Stomach (tissue), 9 donors: ENCODE results near the gene METAP1. TPM values are rescaled to one million over a fixed set of nuclear protein-coding genes. Genes with fewer than 3 reads are reported as not detected.

ENCODE experiments used
- DNase-seq, 2 donors: peaks; one replicate each; pipeline versions ENCODE4 v3.0.0 to v3.0.0-alpha.2; 2013 to 2019
- H3K27ac ChIP-seq, 5 donors: fragments of 200-600 bp in 4 of 5; sonication (generic) in 4 of 5; one replicate each; pipeline ENCODE4 v1.5.1; 2013 to 2019; ENCODE audit warnings: mild to moderate bottlenecking in 1 of 5, moderate library complexity in 1 of 5
- H3K27me3 ChIP-seq, 3 donors: fragments of 200-600 bp; sonication (generic); one replicate each; pipeline ENCODE4 v1.5.1; 2017 to 2019; ENCODE audit warnings: mixed run types in 1 of 3
- H3K36me3 ChIP-seq, 4 donors: fragments of 200-600 bp; sonication (generic); 1 replicate in 3 of 4; 2 replicates in 1 of 4; pipeline ENCODE4 v1.5.1; 2016 to 2019
- H3K4me1 ChIP-seq, 4 donors: fragments of 200-600 bp; sonication (generic); one replicate each; pipeline ENCODE4 v1.5.1; 2016 to 2019
- H3K4me3 ChIP-seq, 4 donors: fragments of 200-600 bp; sonication (generic) in 3 of 4; one replicate each; pipeline ENCODE4 v1.5.1; 2016 to 2019; ENCODE audit warnings: mild to moderate bottlenecking in 1 of 4
- H3K9me3 ChIP-seq, 4 donors: fragments of 200-600 bp; sonication (generic); one replicate each; pipeline ENCODE4 v1.5.1; 2016 to 2019
- EP300 ChIP-seq: sonication (generic); formaldehyde crosslinking; IDR thresholded peaks from one replicate; pipeline ENCODE4 v1.6.1; 2017; ENCODE audit warnings: antibody characterized with exemption
- POLR2A ChIP-seq, 4 donors: fragments of 450-650 bp; IDR thresholded peaks; one replicate each; pipeline ENCODE4 v1.6.1; 2016; ENCODE audit warnings: antibody characterized with exemption in 4 of 4, control low read depth in 2 of 4, mild to moderate bottlenecking in 1 of 4, moderate library complexity in 1 of 4
- POLR2AphosphoS5 ChIP-seq, 3 donors: sonication (generic); formaldehyde crosslinking; IDR thresholded peaks; one replicate each; pipeline ENCODE4 v1.6.1; 2016; ENCODE audit warnings: antibody characterized with exemption in 3 of 3
- WGBS, 5 donors: extraction: QIAGEN DNeasy Blood & Tissue Kit in 3 of 5; methylation state at CpG; one replicate each; pipeline versions ENCODE4 v1.1.5 to v1.1.7; 2013 to 2018; 5-methylcytosine and 5-hydroxymethylcytosine counted together
- intact Hi-C: fragments of 100-400 bp; cut with DNase I; formaldehyde crosslinking; loops from one replicate; pipeline ENCODE4 v1.15.1; 2023; ENCODE audit warnings: low total_unique reads
- polyA plus RNA-seq, 3 donors: library from polyadenylated mRNA; stranded (reverse); fragments of 200-250 nt; gene quantifications; one replicate each; pipeline ENCODE4 v1.2.3, GENCODE V29; 2013
- total RNA-seq, 5 donors: library from RNA; depleted of rRNA; stranded (reverse); fragments of >200 nt; gene quantifications; one replicate each; pipeline versions ENCODE4 v1.1.0 to v1.2.3, GENCODE V29; 2014 to 2016
- TF ChIP-seq, protein P1 (sequence below), 7 experiments: fragments of 450-650 bp in 4 of 7; fragments of 200-600 bp in 3 of 7; sonication (generic) in 3 of 7; IDR thresholded peaks; one replicate each; pipeline ENCODE4 v1.5.1; 2016 to 2019; ENCODE audit warnings: antibody characterized with exemption in 7 of 7, control low read depth in 2 of 7, mild to moderate bottlenecking in 1 of 7
- donor health status: healthy with polysubstance abuse.
- donor health status: Bipolar disorder and iron deficiency.
- donor health status: healthy.

METAP1 gene
- total and polyA plus RNA-seq, 8 donors, result 1.8 to 64.3 (median 32.3) TPM

DNA sequence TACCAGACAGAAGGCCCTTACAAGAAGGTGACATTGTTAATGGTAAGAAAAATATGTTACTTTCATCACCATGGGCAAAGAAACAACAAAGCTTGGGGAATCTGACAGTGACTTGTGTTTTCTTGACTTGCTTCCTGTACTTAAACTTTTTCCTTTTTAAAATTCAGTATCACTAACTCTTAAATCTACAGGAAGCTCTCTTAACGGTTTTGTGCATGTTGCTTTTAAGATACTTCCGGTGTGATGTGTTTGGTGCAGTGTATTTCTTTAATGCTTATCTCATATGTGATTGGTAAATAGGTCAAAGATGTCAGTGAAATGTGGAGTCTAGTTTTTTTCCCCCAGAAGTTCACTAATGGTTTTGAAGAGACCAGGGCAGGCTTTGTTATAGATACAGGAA lies 47.8 kb downstream of the METAP1 start:
- no peaks in the 10 kb centered on the region for H3K27me3 ChIP-seq
- no peak overlapping the region for H3K27ac ChIP-seq
- no peak overlapping the region for H3K4me3 ChIP-seq
- peaks cover 0 to 52% (median 45%) of the 10 kb centered on the region in 4 donors for H3K36me3 ChIP-seq
- peak in 1 of 2 donors; percentile 30 for DNase-seq
- WGBS, 5 donors, result 53 to 63% (median 56%) methylated on average over 2 of the region's 2 CpGs
- H3K9me3 ChIP-seq, result peaks cover 0 to under 1% (median 0%) of the 10 kb centered on the region in 4 donors
- intact Hi-C loops, result no loop called here
- no peaks in the 10 kb centered on the region for H3K4me1 ChIP-seq
- TF ChIP-seq POLR2A (IDR thresholded peaks at IDR 0.05), result no peak
- no peak for TF ChIP-seq EP300
- TF ChIP-seq POLR2AphosphoS5 (IDR thresholded peaks at IDR 0.05), result no peak
- TF ChIP-seq, protein P1, sequence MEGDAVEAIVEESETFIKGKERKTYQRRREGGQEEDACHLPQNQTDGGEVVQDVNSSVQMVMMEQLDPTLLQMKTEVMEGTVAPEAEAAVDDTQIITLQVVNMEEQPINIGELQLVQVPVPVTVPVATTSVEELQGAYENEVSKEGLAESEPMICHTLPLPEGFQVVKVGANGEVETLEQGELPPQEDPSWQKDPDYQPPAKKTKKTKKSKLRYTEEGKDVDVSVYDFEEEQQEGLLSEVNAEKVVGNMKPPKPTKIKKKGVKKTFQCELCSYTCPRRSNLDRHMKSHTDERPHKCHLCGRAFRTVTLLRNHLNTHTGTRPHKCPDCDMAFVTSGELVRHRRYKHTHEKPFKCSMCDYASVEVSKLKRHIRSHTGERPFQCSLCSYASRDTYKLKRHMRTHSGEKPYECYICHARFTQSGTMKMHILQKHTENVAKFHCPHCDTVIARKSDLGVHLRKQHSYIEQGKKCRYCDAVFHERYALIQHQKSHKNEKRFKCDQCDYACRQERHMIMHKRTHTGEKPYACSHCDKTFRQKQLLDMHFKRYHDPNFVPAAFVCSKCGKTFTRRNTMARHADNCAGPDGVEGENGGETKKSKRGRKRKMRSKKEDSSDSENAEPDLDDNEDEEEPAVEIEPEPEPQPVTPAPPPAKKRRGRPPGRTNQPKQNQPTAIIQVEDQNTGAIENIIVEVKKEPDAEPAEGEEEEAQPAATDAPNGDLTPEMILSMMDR (IDR thresholded peaks at IDR 0.05), result no peak

DNA sequence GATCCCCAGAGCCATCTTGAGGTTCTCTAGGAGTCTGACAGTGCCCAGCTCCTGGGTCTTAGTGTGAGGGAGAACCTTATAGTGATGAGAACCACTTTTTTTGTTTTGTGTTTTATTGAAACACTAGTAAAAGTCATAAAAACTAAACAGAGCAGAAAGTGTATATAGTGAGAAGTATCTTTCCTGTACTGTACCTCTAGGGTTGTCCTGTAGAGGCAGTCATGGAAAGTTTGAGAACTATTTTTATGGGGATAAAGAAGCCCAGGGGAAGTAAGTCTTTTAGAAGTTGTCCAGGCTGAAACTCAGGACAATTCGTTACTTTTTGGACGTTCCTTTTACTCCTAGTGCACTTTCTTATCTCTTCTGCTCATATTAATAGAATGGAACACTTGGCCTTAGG lies 52.2 kb downstream of the METAP1 start:
- Histone ChIP-seq H3K4me3 (no peak overlapping the region), H3K9me3 (no peaks in the 10 kb centered on the region), H3K27me3 (no peaks in the 10 kb centered on the region), H3K4me1 (no peaks in the 10 kb centered on the region), H3K27ac (no peak overlapping the region), H3K36me3 (peaks cover 10 to 77% (median 76%) of the 10 kb centered on the region in 4 donors)
- intact Hi-C loops, result no loop called here
- WGBS, 5 donors, result 82 to 92% (median 90%) methylated on average over 2 of the region's 2 CpGs
- no peak for DNase-seq
- no peak for TF ChIP-seq POLR2AphosphoS5 (IDR thresholded peaks at IDR 0.05)
- TF ChIP-seq POLR2A (IDR thresholded peaks at IDR 0.05), result no peak
- no peak for TF ChIP-seq EP300
- TF ChIP-seq, protein P1 (IDR thresholded peaks at IDR 0.05), result no peak

DNA sequence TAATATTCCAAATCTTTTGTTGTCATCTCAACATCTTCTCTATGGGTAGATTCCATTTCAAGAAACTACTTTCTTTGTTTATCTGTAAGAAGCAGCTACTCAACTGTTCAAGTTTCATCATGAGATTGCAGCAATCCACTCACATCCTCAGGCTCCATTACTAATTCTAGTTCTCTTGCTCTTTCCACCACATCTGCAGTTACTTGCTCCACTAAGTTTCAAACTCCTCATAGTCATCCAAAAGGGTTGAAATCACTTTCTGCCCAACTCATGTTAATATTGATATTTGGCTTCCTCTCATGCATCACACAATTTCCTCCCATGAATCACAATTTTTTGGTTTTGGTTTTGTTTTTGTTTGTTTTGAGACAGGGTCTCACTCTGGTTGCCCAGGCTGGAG lies 57.4 kb downstream of the METAP1 start:
- H3K36me3 ChIP-seq, result peaks cover 11 to 71% (median 61%) of the 10 kb centered on the region in 4 donors
- H3K9me3 ChIP-seq, result no peaks in the 10 kb centered on the region
- no peak for DNase-seq
- no peak for TF ChIP-seq POLR2A (IDR thresholded peaks at IDR 0.05)
- no peak for TF ChIP-seq EP300
- TF ChIP-seq, protein P1 (IDR thresholded peaks at IDR 0.05), result no peak
- TF ChIP-seq POLR2AphosphoS5 (IDR thresholded peaks at IDR 0.05), result no peak
- H3K4me1 ChIP-seq, result peaks cover 0 to 12% (median 5%) of the 10 kb centered on the region in 4 donors
- H3K4me3 ChIP-seq, result no peak overlapping the region
- intact Hi-C loops, result loop anchor here (10.0 kb wide), 1 partner anchor 58 kb away; the partner anchor contains the start of gene METAP1
- H3K27ac ChIP-seq, result no peak overlapping the region
- H3K27me3 ChIP-seq, result no peaks in the 10 kb centered on the region

DNA sequence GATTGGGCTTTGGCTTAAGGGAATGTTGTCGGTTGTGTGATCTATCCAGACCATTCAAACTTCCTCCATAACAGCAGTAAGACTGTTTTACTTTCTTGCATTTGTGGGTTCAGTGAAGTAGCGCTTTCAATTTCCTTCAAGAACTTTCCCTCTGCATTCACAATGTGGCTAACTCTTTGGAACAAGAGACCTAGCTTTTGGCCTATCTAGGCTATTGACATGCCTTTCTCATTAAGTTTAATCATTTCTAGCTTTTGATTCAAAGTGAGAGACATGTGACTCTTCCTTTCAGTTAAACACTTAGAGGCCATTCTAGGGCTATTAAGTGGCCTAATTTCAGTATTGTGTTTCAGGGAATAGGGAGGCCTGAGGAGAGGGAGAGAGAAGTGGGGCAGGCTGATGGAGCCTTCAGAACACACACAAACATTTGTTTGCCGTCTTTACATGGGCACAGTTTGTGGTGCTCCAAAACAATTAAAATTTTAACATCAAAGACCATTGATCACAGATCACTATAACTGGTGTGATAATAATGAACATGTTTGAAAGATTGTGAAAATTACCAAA lies 59.0 kb downstream of the METAP1 start:
- Histone ChIP-seq H3K4me1 (peaks cover 0 to 12% (median 5%) of the 10 kb centered on the region in 4 donors), H3K4me3 (no peak overlapping the region), H3K27ac (no peak overlapping the region), H3K9me3 (no peaks in the 10 kb centered on the region), H3K27me3 (no peaks in the 10 kb centered on the region), H3K36me3 (peaks cover 10 to 65% (median 58%) of the 10 kb centered on the region in 4 donors)
- no peak for DNase-seq
- no peak for TF ChIP-seq EP300
- no peak for TF ChIP-seq POLR2AphosphoS5 (IDR thresholded peaks at IDR 0.05)
- TF ChIP-seq, protein P1 (IDR thresholded peaks at IDR 0.05), result no peak
- TF ChIP-seq POLR2A (IDR thresholded peaks at IDR 0.05), result no peak
- intact Hi-C loops, result loop anchor here (10.0 kb wide), 1 partner anchor 60 kb away; the partner anchor contains the start of gene METAP1
- WGBS, 5 donors, result 80 to 89% (median 85%) methylated on average over 3 of the region's 3 CpGs
